Adrenal gland (tissue), 12 donors: ENCODE results near the gene PRELP. TPM values are rescaled to one million over a fixed set of nuclear protein-coding genes. Genes with fewer than 3 reads are reported as not detected.

Experiments used
- DNase-seq, 7 donors: peaks; one replicate each; pipeline ENCODE4 v3.0.0-alpha.2; 2019 to 2020
- H3K27ac ChIP-seq, 5 donors: fragments of 200-600 bp; sonication (generic) in 4 of 5; 1 replicate in 3 of 5; 2 replicates in 2 of 5; pipeline versions ENCODE4 v1.5.1 to v1.8.0; 2016 to 2020; ENCODE audit warnings: mild to moderate bottlenecking in 1 of 5
- H3K27me3 ChIP-seq: fragments of 200-600 bp; 2 replicates; pipeline ENCODE4 v1.8.0; 2021
- H3K36me3 ChIP-seq, 2 donors: fragments of 200-600 bp; replicated peaks in 1 of 2; 1 replicate in 1 of 2; 2 replicates in 1 of 2; pipeline versions ENCODE4 v1.5.1 to v1.8.0; 2018 to 2022
- H3K4me1 ChIP-seq, 2 donors: fragments of 200-600 bp; replicated peaks in 1 of 2; 1 replicate in 1 of 2; 2 replicates in 1 of 2; pipeline versions ENCODE4 v1.5.1 to v1.8.0; 2018 to 2021
- H3K4me3 ChIP-seq, 4 donors: fragments of 200-600 bp; sonication (generic) in 3 of 4; one replicate each; pipeline ENCODE4 v1.5.1; 2016 to 2018
- H3K9me3 ChIP-seq, 3 donors: fragments of 200-600 bp; sonication (generic) in 1 of 3; replicated peaks in 1 of 3; 1 replicate in 2 of 3; 2 replicates in 1 of 3; pipeline versions ENCODE4 v1.5.1 to v1.8.0; 2016 to 2021
- POLR2A ChIP-seq, 2 donors: fragments of 450-650 bp; IDR thresholded peaks; one replicate each; pipeline ENCODE4 v1.6.1; 2017; ENCODE audit warnings: antibody characterized with exemption in 2 of 2, mild to moderate bottlenecking in 2 of 2, moderate library complexity in 1 of 2
- WGBS, 4 donors: extraction: QIAGEN DNeasy Blood & Tissue Kit in 2 of 4; methylation state at CpG; one replicate each; pipeline versions ENCODE4 v1.1.5 to v1.1.7; 2013 to 2017; 5-methylcytosine and 5-hydroxymethylcytosine counted together
- intact Hi-C, 2 donors: fragments of 100-400 bp; cut with DNase I; formaldehyde crosslinking; loops; one replicate each; pipeline versions ENCODE4 v1.14.1 to v1.15.0; 2022 to 2023
- polyA plus RNA-seq, 3 donors: library from polyadenylated mRNA; stranded (reverse); fragments of 200-250 nt in 2 of 3; fragments of 350-450 nt in 1 of 3; fragmentation: Illumina TruSeq in 1 of 3; extraction: RNeasy Lipid Tissue Mini Kit (QIAGEN cat#74804) in 1 of 3; gene quantifications; one replicate each; pipeline ENCODE4 v1.2.3, GENCODE V29; 2013 to 2014
- total RNA-seq, 9 donors: library from RNA; depleted of rRNA in 4 of 9; stranded (reverse); fragments of >200 nt in 4 of 9; fragments of 120-200 nt in 1 of 9; fragmentation: NEBNext Ultra II Directional in 1 of 9; extraction: Animal tissue kit (Norgen Biotek cat#: 25700) in 1 of 9; gene quantifications; one replicate each; pipeline versions ENCODE4 v1.1.0 to v1.2.4, GENCODE V29; 2013 to 2023
- TF ChIP-seq, protein P1 (sequence below), 6 experiments: fragments of 450-650 bp in 4 of 6; fragments of 200-600 bp in 2 of 6; sonication (generic) in 1 of 6; IDR thresholded peaks; 1 replicate in 5 of 6; 2 replicates in 1 of 6; pipeline versions ENCODE4 v1.5.1 to v1.8.0; 2016 to 2021; ENCODE audit warnings: antibody characterized with exemption in 6 of 6, mild to moderate bottlenecking in 2 of 6, moderate library complexity in 1 of 6
- donor health status: healthy with polysubstance abuse.
- donor health status: Bipolar disorder and iron deficiency.
- donor health status: DM: yes; HTN: yes; CAD: no.
- donor health status: DM: no; HTN: no; CAD: no.
- donor health status: DM: no; HTN: no; CAD: no.
- donor health status: DM: yes; HTN: yes; CAD: no.

PRELP gene
- total and polyA plus RNA-seq, 12 donors: 0.61 to 29.4 (median 13.6) TPM

DNA sequence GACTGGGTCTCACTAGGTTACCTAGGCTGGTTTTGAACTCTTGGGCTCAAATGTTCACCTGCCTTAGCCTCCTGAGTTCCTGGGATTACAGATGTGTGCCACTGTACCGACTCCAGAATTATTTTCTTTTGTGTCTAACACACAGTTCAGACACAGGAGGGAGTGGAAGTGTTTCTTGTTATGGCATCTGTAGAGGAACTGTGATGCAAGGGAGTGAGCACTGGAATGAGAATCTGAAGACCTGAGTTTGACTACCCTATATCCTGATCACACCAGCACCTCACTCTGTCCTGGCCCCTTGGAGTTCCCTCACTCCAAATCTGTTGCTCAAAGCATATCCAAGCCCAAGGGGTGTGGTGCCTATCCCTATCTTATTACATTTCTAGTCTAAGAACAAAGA, 33.5 kb downstream of the PRELP start:
- DNase-seq: no peak
- 65 to 97% (median 95%) methylated on average over 1 of the region's 1 CpG for WGBS, 4 donors
- peaks cover 17 to 44% of the 10 kb centered on the region in 2 donors for H3K4me1 ChIP-seq
- H3K36me3 ChIP-seq: no peaks in the 10 kb centered on the region
- H3K9me3 ChIP-seq: no peaks in the 10 kb centered on the region
- H3K27ac ChIP-seq: no peak overlapping the region
- intact Hi-C loops: loop anchor here (10.0 kb wide), 1 partner anchor 116 kb away; the partner anchor contains the start of gene ATP2B4 (in 2 of the 2)
- no peaks in the 10 kb centered on the region for H3K27me3 ChIP-seq
- H3K4me3 ChIP-seq: no peak overlapping the region
- no peak for TF ChIP-seq POLR2A (IDR thresholded peaks at IDR 0.05)
- TF ChIP-seq, protein P1, sequence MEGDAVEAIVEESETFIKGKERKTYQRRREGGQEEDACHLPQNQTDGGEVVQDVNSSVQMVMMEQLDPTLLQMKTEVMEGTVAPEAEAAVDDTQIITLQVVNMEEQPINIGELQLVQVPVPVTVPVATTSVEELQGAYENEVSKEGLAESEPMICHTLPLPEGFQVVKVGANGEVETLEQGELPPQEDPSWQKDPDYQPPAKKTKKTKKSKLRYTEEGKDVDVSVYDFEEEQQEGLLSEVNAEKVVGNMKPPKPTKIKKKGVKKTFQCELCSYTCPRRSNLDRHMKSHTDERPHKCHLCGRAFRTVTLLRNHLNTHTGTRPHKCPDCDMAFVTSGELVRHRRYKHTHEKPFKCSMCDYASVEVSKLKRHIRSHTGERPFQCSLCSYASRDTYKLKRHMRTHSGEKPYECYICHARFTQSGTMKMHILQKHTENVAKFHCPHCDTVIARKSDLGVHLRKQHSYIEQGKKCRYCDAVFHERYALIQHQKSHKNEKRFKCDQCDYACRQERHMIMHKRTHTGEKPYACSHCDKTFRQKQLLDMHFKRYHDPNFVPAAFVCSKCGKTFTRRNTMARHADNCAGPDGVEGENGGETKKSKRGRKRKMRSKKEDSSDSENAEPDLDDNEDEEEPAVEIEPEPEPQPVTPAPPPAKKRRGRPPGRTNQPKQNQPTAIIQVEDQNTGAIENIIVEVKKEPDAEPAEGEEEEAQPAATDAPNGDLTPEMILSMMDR (IDR thresholded peaks at IDR 0.05): no peak

DNA sequence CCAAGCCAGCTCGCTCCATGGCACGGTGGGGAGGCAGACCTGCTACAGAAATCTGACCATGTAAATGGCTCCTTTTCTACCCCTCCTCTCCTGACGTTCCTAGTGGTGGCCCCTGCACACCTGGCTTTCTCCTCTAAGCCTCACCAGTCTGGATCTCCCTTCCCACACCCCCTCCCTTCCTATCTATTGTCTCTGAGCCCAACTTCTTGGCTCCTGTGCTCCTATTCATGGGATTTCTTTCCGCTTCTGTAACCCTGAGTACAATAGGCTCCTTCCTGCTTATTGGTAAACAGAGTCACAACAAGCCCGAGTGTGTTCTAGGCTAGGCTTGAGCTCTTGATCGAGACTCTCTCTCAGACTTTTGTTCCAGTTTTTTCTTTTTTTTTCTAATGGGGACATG, 35.9 kb downstream of the PRELP start:
- intact Hi-C loops: loop anchor here in 1 of 2 donors (10.0 kb wide), 1 partner anchor 93 kb away; no protein-coding TSS in a partner anchor
- 70 to 75% (median 73%) methylated on average over 6 of the region's 6 CpGs for WGBS, 4 donors
- H3K27me3 ChIP-seq: no peaks in the 10 kb centered on the region
- no peak for DNase-seq
- no peak overlapping the region for H3K4me3 ChIP-seq
- no peaks in the 10 kb centered on the region for H3K36me3 ChIP-seq
- H3K4me1 ChIP-seq: peaks cover 17 to 44% of the 10 kb centered on the region in 2 donors
- TF ChIP-seq, protein P1 (IDR thresholded peaks at IDR 0.05): no peak
- TF ChIP-seq POLR2A (IDR thresholded peaks at IDR 0.05): no peak
- no peaks in the 10 kb centered on the region for H3K9me3 ChIP-seq
- H3K27ac ChIP-seq: no peak overlapping the region

DNA sequence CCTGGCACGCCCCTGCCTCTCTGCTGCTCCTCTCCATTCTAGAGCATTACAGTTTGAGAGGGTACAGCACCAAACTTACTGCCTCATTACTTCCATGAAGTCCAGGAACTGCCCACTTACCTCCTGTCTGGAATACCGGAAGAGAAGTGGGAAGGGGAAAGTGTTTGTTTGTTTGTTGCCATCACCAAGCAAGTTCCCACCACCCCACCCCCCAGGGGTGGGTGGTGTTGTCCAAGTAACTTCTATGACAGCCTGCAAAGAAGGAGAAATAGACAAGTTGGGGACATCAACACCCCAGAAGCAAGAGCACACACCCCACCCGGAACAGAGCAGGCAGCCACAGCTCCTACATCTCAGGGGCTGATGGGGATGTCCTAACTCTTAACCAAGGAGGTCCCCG, 36.3 kb downstream of the PRELP start:
- H3K36me3 ChIP-seq: no peaks in the 10 kb centered on the region
- TF ChIP-seq POLR2A (IDR thresholded peaks at IDR 0.05): no peak
- TF ChIP-seq, protein P1 (IDR thresholded peaks at IDR 0.05): no peak
- no peaks in the 10 kb centered on the region for H3K9me3 ChIP-seq
- no peak overlapping the region for H3K4me3 ChIP-seq
- 86 to 91% (median 89%) methylated on average over 4 of the region's 4 CpGs for WGBS, 4 donors
- DNase-seq: no peak
- peak overlapping the region in 3 of 5 donors; percentile 63 to 78 (median 66) for H3K27ac ChIP-seq
- intact Hi-C loops: loop anchor here in 1 of 2 donors (10.0 kb wide), 1 partner anchor 93 kb away; no protein-coding TSS in a partner anchor
- H3K4me1 ChIP-seq: peaks cover 17 to 42% of the 10 kb centered on the region in 2 donors
- H3K27me3 ChIP-seq: no peaks in the 10 kb centered on the region

DNA sequence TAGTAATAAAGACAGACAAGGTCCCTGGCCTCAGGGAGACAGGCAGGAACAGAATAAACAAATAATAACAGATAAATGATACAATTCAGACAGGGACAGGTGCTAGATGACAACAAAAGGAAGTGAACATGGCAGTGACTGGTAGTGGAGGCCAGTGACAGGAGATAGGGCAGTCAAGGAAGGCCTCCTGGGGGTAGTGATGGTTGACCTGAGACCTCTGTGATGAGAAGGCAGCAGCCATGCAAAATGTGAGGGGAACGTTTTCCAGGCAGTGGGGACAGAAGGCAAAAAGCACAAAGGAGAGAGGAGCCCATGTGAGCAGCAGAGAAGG, 36.9 kb downstream of the PRELP start:
- Histone ChIP-seq H3K27ac (peak overlapping the region in 3 of 5 donors; percentile 63 to 78 (median 66)), H3K27me3 (no peaks in the 10 kb centered on the region), H3K4me3 (no peak overlapping the region), H3K36me3 (no peaks in the 10 kb centered on the region), H3K4me1 (peaks cover 12 to 36% of the 10 kb centered on the region in 2 donors), H3K9me3 (no peaks in the 10 kb centered on the region)
- intact Hi-C loops: loop anchor here in 1 of 2 donors (10.0 kb wide), 1 partner anchor 92 kb away; no protein-coding TSS in a partner anchor
- TF ChIP-seq, protein P1 (IDR thresholded peaks at IDR 0.05): no peak
- TF ChIP-seq POLR2A (IDR thresholded peaks at IDR 0.05): no peak
- no peak for DNase-seq
- WGBS, 4 donors: 33 to 47% (median 43%) methylated on average over 1 of the region's 1 CpG
